SK-N-MC (cell line): ENCODE data around the gene CEP126.

Experiments
- DNase-seq: peaks from one replicate; pipeline ENCODE4 v3.0.0-alpha.2; 2011; ENCODE audit warnings: low read depth, low spot score
- H3K27ac ChIP-seq: fragments of 200-600 bp; sonication (generic); 2 replicates; pipeline ENCODE4 v1.5.1; 2016; ENCODE audit warnings: mixed run types
- H3K36me3 ChIP-seq: fragments of 200-600 bp; sonication (generic); 2 replicates; pipeline ENCODE4 v1.6.1; 2017; ENCODE audit warnings: antibody characterized with exemption, low read length, mixed read lengths; ENCODE audit not compliant: insufficient read depth
- H3K4me3 ChIP-seq: fragments of 200-600 bp; sonication (generic); 2 replicates; pipeline ENCODE4 v1.5.1; 2016
- H3K9ac ChIP-seq: fragments of 200-600 bp; sonication (generic); 2 replicates; pipeline ENCODE4 v1.8.0; 2017; ENCODE audit warnings: mixed run types, mixed read lengths; ENCODE audit not compliant: insufficient read length
- H3K9me3 ChIP-seq: fragments of 200-600 bp; sonication (generic); 2 replicates; pipeline ENCODE4 v1.6.1; 2017; ENCODE audit warnings: low read depth, mild to moderate bottlenecking, antibody characterized with exemption, low read length, moderate library complexity, mixed read lengths
- EZH2 ChIP-seq: fragments of 200-600 bp; sonication (generic); IDR thresholded peaks from one replicate; pipeline ENCODE4 v1.6.1; 2017; ENCODE audit warnings: antibody characterized with exemption
- FOXP2 ChIP-seq: optimal IDR thresholded peaks from 2 replicates; pipeline ENCODE3; 2011; ENCODE audit warnings: mild to moderate bottlenecking, moderate library complexity; ENCODE audit not compliant: insufficient read depth; ENCODE audit errors: extremely low read length, control extremely low read depth
- POLR2AphosphoS5 ChIP-seq: IDR thresholded peaks from 2 replicates; pipeline ENCODE4 v1.6.1; 2012; ENCODE audit warnings: mild to moderate bottlenecking, low read depth, low read length, borderline replicate concordance

The CEP126 gene

DNA sequence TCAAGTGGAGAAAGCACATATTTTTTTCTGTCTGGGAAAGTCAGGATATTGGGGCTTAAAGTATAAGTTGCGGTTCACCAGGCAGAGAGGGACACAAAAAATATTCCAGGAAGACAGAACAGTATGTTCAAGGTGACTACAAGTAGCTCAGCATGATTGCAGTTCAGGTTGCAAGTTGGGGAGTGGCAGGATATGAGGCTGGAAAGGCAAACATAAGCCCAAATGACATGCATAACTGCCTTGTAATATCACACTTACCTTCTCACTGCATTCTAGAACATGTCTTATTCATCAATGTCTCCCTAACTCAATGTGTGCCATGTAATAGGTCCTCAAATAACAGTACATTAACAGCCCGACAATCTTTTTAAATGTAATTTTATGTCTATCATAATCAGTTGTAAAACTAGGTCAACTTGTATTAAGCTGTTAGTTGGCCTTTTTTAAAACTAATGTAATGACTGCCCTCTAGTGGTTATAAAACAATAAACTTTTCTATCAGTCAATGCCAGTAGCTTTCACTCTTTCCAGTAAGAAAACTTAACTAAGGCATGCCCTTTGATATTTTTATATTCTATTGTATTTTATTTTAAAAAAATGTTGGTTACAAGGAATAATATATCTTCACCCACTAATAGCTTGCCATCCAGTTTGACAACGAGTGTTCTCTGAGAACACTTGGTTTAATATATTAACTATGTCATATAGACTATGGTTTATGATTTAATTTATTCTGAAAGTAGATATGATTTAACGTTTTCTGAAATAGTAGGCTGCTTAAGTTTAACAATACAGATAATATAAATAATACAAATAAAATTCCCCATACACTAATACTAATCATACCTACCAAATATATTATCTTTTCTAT is 93.0 kb downstream of the CEP126 start:
- no peak for TF ChIP-seq EZH2
- TF ChIP-seq POLR2AphosphoS5, result no peak
- no peak for TF ChIP-seq FOXP2
- Histone ChIP-seq H3K36me3 (no peaks in the 10 kb centered on the region), H3K4me3 (no peak overlapping the region), H3K9ac (no peak overlapping the region), H3K27ac (no peak overlapping the region), H3K9me3 (no peaks in the 10 kb centered on the region)
- DNase-seq, result no peak

DNA sequence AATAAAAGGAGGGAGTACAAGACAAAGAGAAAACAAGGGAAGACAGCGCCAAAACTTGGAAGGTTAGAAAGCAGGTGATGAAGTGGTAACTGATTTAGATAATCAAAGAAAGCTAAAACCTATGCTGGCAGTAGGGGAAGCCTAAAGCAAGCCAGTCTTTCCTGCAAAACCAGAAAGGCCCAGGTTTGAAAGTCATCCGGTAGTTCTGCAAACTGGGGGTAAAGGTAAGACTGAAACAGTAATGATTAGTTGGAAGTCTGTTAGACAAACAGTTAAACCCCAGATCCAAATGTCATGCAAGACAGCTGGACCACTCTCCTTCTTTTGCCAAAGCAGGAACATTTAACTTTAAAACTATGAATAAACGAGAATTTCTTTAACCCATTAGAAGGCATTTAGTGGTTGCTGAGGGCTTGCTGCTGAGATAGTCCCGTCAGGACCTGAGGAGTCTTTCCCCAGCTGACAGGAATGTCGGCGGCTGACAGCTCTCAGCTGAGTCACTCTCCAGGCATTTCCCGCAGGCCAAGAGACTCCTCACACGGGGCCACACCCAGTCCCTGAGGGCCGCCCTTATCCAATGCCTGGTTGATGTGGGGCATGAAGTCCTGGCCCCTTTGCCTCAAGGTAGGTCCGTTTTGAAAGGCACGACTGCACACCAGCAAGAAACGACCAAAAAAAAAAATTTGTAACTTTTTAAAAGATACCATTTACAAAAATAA is 96.1 kb downstream of the CEP126 start:
- no peak for TF ChIP-seq FOXP2
- Histone ChIP-seq H3K9me3 (no peaks in the 10 kb centered on the region), H3K4me3 (peak overlapping the region; percentile 24; the same call in 1 of the 2 replicates), H3K36me3 (no peaks in the 10 kb centered on the region), H3K9ac (no peak overlapping the region), H3K27ac (no peak overlapping the region)
- DNase-seq, result no peak

DNA sequence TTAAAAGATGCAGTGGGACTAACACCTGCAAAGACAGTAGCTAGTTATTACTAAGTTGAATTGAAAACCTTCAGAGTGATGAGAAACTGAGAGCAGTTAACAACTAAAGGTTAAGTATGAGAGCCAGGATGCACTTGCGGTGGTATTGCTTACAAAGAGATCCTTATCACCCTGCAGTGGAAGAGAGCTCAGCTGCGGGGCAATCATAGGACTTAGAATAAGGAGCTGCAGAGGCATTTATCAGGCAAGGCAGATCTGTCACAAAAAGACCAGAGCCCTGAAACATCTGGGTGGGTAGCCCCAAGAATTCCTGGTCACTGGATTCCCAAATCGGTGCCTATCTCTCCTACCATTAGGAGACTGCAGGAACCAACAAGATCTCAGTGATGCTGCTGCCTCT is 98.1 kb downstream of the CEP126 start:
- no peaks in the 10 kb centered on the region for H3K9me3 ChIP-seq
- no peak overlapping the region for H3K4me3 ChIP-seq
- H3K36me3 ChIP-seq, result no peaks in the 10 kb centered on the region
- DNase-seq, result no peak
- TF ChIP-seq EZH2 (no peak), FOXP2 (no peak), POLR2AphosphoS5 (no peak)
- H3K27ac ChIP-seq, result no peak overlapping the region
- H3K9ac ChIP-seq, result no peak overlapping the region

DNA sequence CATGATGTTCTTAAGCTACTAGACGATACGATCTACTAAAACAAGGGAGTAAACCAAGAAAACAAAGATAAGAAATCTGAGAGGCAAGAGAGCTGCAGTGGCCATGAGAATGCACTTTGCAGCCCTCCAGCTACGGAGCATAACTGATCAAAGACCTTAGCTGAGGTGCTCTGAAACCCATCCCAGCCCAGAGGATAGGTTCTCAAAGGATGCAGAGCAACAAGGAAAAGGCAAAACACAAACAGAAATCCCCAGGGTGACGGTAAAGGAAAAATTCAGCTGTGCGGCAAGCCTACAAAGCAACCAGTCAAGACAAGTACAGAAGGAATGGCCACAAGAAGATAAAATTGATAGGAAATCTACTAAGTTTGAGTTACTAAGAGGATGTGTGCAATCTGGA is 99.9 kb downstream of the CEP126 start:
- Histone ChIP-seq H3K9me3 (no peaks in the 10 kb centered on the region), H3K27ac (no peak overlapping the region), H3K4me3 (no peak overlapping the region), H3K36me3 (no peaks in the 10 kb centered on the region), H3K9ac (no peak overlapping the region)
- TF ChIP-seq EZH2, result no peak
- no peak for TF ChIP-seq POLR2AphosphoS5
- no peak for TF ChIP-seq FOXP2
- DNase-seq, result no peak

DNA sequence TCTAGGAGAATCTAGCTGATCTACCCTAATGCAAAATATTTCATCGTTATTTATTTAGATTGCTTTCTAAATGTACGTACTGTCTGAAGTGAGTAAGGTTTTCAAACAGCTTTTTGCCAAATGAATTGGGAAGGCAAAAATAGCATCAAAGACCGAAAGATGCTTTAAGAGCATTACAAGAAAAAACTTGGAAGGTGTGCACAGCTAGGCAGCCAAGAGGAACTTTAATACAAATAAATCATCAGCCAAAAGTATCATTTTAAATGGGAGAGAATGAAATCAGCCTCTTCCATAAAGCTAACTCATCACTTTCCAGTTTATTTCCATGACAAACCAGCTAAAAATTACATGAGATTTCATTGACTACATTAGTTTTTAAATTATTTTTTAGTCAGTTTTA is 102.2 kb downstream of the CEP126 start:
- Histone ChIP-seq H3K9me3 (no peaks in the 10 kb centered on the region), H3K36me3 (no peaks in the 10 kb centered on the region), H3K27ac (no peak overlapping the region), H3K9ac (no peak overlapping the region), H3K4me3 (no peak overlapping the region)
- DNase-seq, result no peak
- TF ChIP-seq POLR2AphosphoS5 (no peak), FOXP2 (no peak), EZH2 (no peak)

DNA sequence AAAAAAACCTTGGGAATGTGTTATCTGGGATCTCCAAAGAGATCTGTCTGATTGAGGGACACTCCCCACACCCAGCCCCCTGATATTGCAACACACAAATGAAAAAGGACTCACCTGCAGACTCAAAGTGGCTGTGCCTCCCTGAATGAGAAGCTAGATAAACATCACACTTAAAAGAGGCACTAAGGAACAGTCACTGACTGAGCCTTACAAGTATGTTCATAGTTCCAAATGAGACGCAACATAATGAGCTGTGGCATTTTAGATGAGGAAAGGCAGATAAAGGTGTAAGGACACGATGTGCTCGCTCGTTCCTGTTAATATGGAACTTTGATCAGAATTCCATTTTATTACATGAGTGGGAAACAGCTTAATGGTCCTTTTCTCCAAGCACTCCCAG is 111.4 kb downstream of the CEP126 start:
- Histone ChIP-seq H3K27ac (no peak overlapping the region), H3K9ac (no peak overlapping the region), H3K36me3 (no peaks in the 10 kb centered on the region), H3K9me3 (no peaks in the 10 kb centered on the region), H3K4me3 (no peak overlapping the region)
- DNase-seq, result no peak
- TF ChIP-seq POLR2AphosphoS5 (no peak), EZH2 (no peak), FOXP2 (no peak)

DNA sequence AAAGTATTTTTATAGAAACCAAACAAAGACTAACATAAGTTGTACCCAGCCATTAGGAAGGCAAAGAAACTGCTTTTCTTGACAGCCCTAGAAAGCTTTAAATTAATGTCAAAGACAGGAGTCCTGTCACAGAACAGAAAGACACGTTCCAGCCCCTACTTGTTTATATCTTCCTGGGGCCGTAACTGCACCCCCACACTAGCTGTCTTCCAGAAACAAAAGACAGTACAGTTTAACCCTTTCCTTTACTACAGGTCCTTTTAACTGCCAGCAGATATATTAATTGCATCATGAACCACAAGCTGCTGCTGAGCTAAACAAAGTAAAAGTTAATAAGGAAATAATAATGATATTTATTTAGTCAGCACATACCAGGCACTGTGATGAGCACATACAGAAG is 112.1 kb downstream of the CEP126 start:
- Histone ChIP-seq H3K4me3 (no peak overlapping the region), H3K9me3 (no peaks in the 10 kb centered on the region), H3K9ac (no peak overlapping the region), H3K27ac (no peak overlapping the region), H3K36me3 (no peaks in the 10 kb centered on the region)
- TF ChIP-seq EZH2 (no peak), POLR2AphosphoS5 (no peak), FOXP2 (no peak)
- no peak for DNase-seq

DNA sequence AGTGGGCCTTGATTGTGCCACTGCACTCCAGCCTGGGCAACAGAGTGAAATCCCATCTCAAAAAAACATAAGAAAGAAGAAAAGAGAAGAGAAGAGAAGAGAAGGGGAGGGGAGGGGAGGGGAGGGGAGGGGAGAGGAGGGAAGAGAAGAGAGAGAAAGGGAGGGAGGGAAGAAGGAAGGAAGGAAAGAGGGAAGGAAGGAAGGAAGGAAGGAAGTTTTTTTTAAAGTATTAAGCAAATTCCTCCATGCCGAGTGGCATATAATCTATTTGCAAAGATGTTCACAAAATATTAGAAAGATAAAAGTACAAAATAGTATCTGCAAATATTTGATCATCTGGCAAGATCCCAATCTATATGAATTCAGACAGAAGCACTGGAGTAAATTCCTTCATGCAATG is 121.9 kb downstream of the CEP126 start:
- DNase-seq, result no peak
- Histone ChIP-seq H3K9ac (no peak overlapping the region), H3K9me3 (no peaks in the 10 kb centered on the region), H3K36me3 (no peaks in the 10 kb centered on the region), H3K27ac (no peak overlapping the region), H3K4me3 (no peak overlapping the region)
- no peak for TF ChIP-seq EZH2
- TF ChIP-seq POLR2AphosphoS5, result no peak
- no peak for TF ChIP-seq FOXP2
